NCI-H748 (cell line): ENCODE measurements around the gene MPND.
A peak's percentile ranks its signal among the peaks of the same experiment; 100 is the strongest.

Source experiments
- DNase-seq: peaks from one replicate; lab custom pipeline; 2025; ENCODE audit not compliant: unreplicated experiment; lab: John Stamatoyannopoulos, UW

MPND gene

DNA sequence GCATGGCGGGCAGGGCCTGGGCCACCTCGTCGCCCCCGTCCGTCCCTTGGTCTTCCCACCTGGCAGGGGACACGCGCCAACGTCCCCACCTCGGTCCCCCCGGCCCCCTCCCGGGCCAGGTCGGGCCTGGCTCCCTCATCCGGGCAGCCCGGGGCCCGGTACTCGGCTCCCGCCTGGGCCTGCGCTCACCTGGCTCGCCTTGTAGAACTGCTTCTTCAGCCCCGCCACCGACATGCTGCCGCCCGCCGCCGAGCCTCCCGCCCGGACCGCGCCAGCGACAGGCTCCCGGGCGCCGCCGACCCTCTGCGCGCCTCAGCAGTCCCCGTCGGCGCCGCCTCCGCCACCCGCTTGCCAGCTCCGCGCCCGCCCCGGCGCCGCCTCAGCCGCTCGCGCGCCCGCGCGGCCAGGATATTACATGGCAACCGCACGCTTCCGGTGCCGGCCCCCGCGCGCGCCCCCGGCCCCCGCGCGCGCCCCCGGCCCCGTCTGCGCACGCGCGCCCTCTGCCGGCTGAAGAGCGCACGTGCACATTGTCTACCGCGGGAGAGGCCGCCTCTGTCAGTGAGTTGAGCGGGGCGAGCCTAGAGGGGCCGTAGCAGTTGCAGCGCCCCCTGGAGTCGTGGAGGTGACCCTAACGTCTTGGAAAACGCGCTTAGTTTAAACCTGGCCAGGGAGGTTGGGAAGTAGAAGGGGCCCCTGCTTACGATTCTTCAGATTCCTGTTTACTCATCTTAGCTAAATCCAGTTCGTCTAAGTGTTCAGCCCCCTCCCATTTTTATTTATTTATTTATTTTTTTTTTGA is 57.0 kb downstream of the MPND start, which contains the start of gene SH3GL1:
Gene SH3GL1, minus strand, starts transcription at position 413 of the 802 bp plus-strand sequence. Its CDS starts 179 bp downstream, at position 234.
- peak; percentile 96 for DNase-seq

DNA sequence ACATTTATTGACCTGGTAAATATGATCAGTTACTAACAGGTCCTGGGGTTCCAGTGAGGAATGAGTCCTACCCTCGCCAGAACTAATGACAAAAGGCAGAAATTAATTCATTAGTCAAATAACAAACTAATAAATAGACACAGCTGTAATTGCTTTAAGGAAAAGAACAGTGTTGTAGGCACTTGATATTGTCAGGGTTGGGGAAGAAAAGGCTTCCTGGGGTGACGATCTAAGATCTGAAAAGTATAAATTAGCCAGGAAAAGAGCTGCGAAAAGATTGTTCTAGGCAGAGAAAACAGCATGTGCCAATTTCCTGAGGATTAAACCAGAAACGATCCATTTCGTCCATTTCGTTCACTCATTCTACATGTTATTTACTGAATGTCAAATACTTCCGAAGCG is 58.4 kb downstream of the MPND start:
- no peak for DNase-seq

DNA sequence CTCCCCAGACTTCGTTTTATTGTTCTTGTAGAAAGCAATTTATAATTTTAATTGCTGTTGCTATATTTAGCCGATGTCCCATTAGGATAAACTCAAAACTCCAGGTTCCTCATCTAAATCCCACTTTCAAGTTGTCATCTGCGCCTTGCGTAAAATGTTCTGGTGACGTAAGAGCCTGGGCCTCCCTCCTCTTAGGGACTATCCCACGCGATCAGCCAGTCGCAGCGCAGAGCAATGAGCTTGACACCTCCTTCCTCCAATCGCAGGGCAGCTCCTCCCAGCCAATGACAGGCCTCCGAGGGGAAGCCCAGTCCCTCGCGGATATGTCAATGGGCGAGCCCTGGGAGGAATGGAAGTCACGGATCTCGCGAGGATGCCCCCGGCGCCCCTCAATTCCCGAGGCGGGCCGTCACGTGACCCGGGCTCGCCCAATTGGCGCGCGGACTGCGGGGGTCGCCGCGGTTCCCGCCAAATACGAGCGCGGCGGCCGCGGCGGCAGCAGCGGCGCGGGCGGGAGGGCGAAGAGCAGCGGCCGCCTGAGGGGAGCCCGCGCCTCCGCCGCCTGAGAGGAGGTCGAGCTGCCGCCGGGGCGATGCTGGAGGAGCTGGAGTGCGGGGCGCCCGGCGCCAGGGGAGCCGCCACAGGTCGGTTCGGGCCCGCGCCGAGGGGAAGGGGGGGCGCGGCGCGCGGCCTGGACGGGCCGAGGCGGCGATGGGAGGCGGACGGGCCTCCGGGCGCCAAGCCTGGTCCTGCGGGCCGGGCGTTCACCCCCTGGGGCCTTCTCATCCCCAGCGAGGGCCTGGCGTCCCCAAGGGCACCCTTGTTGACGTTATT is 59.0 kb downstream of the MPND start, which contains the start of gene CHAF1A:
Gene CHAF1A, plus strand, starts transcription at position 470 of the 834 bp plus-strand sequence. Its CDS starts 123 bp downstream, at position 593.
- DNase-seq, result peak; percentile 100

DNA sequence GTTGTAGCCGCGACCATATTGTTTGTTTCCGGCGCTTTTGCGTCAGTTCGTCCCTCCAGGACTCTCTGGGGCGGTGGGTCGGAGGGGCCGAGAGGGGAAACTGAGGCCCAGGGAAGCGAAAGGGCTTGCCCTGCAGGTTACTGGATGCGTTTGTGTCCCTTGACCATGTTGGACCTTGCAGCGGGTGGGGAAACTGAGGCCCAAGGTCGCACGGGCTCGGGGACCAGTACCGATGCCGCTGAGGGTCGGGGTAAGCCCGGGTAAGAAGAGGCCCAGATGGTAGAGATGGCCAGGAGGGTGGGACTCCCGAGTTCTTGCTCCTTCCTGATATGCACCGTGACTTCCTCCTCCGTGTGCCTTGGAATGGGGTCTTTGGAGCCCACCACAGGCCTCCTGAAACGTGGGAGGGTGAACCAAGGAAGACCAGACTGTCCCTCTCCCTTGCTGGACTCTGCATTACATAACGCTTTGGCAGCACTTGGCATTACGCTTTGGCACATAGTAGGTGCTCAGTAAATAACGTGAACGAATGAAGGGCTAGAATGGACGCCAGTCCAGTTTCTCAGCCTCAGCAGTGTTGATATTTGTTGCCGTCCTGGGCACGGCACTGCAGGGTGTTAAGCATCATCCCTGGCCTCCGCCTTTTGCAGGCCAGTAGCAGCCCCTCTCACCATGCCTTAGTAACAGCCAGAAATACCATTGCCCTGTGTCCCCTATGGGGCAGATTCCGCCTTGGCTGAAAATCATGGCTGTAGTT is 59.8 kb downstream of the MPND start:
- DNase-seq, result no peak

DNA sequence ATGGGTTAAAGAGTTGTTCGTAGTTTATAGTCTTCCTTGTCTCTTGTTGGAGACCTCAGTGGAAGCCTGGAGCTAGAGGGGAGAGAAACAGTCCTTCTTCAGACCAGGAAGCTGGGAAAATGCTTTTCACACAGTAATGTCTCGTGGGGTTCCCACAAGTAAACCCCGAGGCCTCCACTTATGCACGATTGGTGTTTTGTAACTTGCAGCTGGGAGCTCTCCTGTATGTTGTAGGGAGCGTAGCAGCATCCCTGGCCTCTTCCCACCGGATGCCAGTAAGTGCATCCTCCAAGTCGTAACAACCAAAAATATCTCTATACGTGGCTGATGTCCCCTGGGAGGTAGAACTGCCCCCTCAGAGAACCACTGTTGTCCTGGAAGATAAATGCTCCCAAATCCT is 62.6 kb downstream of the MPND start:
- no peak for DNase-seq

DNA sequence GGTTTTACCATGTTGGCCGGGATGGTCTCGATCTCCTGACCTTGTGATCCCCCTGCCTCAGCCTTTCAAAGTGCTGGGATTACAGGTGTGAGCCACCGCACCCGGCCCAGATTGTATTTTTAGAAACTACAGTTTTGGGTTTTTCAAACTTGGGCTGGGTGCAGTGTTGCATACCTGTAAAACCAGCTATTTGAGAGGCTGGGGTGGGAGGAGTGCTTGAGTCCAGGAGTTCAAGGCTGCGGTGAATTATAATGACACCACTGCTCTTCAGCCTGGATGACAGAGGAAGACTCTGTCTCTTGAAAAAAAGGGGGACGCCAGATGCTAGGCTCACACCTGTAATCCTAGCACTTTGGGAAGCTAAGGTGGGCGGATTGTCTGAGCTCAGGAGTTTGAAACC is 63.3 kb downstream of the MPND start:
- DNase-seq, result no peak

DNA sequence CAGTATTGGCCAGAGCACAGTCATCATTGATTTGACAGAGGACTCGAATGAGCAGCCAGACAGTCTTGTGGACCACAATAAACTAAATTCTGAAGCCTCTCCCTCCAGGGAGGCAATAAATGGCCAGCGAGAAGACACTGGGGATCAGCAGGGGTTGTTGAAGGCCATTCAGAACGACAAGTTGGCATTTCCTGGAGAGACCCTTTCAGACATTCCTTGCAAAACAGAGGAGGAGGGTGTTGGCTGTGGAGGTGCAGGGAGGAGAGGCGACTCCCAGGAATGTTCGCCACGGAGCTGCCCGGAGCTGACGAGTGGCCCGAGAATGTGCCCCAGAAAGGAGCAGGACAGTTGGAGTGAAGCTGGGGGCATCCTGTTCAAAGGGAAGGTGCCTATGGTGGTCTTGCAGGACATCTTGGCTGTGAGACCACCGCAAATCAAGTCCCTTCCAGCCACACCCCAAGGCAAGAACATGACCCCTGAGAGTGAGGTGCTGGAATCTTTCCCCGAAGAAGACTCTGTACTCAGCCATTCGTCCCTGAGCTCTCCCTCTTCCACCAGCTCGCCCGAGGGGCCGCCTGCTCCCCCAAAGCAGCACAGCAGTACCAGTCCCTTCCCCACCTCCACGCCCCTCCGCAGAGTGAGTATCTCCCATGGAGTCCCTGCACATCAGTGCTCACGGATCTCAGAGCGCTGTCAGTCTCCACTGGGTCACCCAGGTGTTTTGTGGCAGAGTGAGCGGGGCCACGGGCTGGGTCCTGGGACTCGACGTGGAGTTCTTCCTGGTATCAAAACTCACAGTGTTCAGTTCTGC is 66.0 kb downstream of the MPND start:
- no peak for DNase-seq
